ENCODE results near the gene SURF4.
"Not testable (repeated sequence)": the region's sequence is repeated elsewhere in the genome, so short reads cannot be mapped to it uniquely, and the experiment has no call there.

SURF4 gene

DNA sequence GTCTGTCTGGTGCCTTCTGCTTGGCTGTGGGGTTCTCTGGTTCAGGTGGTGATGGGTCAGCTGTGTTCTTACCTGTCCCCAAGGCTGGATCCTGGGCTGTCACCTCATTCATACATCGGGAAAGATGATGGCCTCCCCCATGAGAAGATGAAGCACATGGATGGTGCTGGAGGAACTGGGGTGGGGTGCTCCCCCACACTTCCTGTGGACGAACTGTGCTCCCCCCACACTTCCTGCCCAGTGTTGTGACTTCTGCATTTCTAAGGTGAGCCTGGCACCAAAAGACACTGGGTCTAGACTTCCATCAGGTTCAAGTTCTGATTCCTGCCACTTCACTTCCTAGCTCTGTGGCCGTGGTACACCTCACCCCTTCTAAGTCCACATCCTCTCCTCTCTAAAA is 35.6 kb downstream of the SURF4 start:
- peaks cover 45% of the 10 kb centered on the region for H3K36me3 Mint-ChIP-seq
- H3K4me1 Mint-ChIP-seq = peaks cover 48% of the 10 kb centered on the region
- no peak for DNase-seq
- CTCF ChIA-PET = interaction anchor here (0.8 to 1.8 kb wide), 2 partner anchors 8 to 10 kb away, joined by 3 to 6 read pairs; partner anchors contain the start of genes MED22 and RPL7A
- peak overlapping the region; percentile 67 for H3K27ac Mint-ChIP-seq
- no peaks in the 10 kb centered on the region for H3K9me3 Mint-ChIP-seq
- no peak overlapping the region for H3K4me3 Mint-ChIP-seq
- H3K27me3 Mint-ChIP-seq = no peaks in the 10 kb centered on the region

DNA sequence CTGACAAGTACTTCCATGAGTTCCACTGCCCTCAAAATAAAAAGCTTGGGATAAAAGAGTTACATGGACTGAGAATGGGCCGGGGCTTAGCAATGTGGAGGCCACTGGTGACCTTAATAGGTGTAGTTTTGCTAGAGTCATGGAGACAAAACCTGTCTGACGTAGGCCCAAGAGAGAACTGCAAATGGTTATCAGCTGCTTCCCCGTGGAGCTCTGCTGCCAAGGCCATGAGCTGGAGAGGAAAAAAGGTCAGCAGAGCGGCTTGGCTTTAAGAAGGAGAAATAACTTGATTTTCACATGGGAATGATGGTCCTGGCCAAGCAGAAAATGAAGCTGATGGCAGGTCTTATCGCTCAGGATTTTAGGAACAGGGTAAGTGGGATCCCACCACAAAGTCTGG is 36.2 kb downstream of the SURF4 start:
- Mint-ChIP-seq H3K9me3 (no peaks in the 10 kb centered on the region), H3K4me3 (no peak overlapping the region), H3K27ac (no peak overlapping the region), H3K4me1 (peaks cover 53% of the 10 kb centered on the region), H3K27me3 (no peaks in the 10 kb centered on the region), H3K36me3 (peaks cover 43% of the 10 kb centered on the region)
- no peak for DNase-seq
- CTCF ChIA-PET = interaction anchor here (0.7 to 1.8 kb wide), 4 partner anchors 9 to 144 kb away, joined by 3 to 6 read pairs (median 3); partner anchors contain the start of genes MED22 and RPL7A

DNA sequence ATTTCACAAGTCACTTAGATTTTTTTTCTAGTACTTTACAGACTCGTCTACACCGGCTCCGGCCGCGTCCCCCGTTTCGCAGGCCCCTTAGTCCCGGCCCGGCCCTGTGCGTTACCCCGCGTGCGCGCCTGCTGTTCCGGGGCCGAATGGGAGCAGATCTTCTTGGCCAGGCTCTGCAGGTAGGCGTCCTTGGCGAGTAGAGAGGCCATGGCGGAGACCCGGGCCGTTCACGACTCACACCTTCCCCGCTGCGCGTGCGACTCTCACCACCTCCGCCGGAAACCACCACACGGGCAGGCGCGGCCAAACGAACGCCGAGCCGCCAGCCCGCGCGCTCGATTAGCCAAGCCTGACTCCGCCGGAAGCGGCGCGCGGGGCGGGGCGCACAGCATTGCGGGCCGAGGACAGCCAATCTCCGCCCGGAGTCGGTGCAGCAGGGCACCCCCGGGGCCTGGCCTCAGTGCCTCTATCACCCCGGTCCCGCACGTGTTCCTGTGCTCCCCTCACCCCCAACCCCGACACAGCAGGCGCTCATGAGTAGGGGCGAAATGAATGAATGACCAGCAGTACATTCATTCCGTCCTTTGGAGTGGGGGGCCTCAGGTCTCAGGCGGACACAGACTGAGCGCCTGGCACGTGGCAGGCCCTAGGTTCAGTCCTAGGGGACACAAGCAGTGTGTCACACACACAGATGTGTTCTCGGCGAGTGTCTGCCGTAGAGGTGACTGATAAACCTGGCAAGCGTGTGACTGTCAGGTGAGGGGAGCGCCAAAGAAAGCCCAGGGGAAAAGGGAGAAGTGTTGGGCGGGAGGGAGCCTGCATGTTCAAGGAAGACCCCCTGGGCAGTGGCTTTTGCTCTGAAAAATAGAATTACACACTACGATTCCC is 39.7 kb downstream of the SURF4 start, which contains the start of gene SURF6:
Gene SURF6 (minus strand): TSS at position 265 of the 888 bp plus-strand sequence. CDS start 56 bp downstream, at position 209.
- Mint-ChIP-seq H3K9me3 (no peaks in the 10 kb centered on the region), H3K4me1 (peaks cover 63% of the 10 kb centered on the region), H3K4me3 (peak within 1 kb of the TSS; percentile 96), H3K27ac (peak within 1 kb of the TSS; percentile 96), H3K27me3 (no peaks in the 10 kb centered on the region), H3K36me3 (peaks cover 51% of the 10 kb centered on the region)
- CTCF ChIA-PET = interaction anchor here (1.4 to 3.5 kb wide), 2 partner anchors 97 to 150 kb away, joined by 3 to 12 read pairs; no protein-coding TSS in a partner anchor
- DNase-seq = peak; percentile 94

DNA sequence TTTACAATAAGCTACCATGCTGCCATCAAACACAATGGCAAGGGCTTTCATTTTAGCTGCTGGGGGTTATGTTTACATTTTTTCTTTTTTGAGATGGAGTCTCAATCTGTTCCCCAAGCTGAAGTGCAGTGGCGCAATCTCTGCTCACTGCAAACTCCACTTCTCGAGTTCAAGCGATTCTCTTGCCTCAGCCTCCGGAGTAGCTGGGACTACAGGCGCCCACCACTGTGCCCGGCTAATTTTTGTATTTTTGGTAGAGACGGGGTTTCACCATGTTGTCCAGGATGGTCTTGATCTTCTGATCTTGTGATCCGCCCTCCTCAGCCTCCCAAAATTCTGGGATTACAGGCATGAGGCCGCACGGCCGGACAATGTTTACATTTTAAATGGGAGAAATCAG is 41.0 kb downstream of the SURF4 start:
- not testable (repeated sequence) for H3K9me3 Mint-ChIP-seq, DNase-seq, H3K27me3 Mint-ChIP-seq
- peaks cover 50% of the 10 kb centered on the region for H3K4me1 Mint-ChIP-seq
- CTCF ChIA-PET = interaction anchor here (0.7 to 3.5 kb wide), 4 partner anchors 16 to 161 kb away, joined by 3 to 12 read pairs (median 4); no protein-coding TSS in a partner anchor
- peak overlapping the region; percentile 96 for H3K4me3 Mint-ChIP-seq
- peaks cover 46% of the 10 kb centered on the region for H3K36me3 Mint-ChIP-seq
- peak overlapping the region; percentile 96 for H3K27ac Mint-ChIP-seq

DNA sequence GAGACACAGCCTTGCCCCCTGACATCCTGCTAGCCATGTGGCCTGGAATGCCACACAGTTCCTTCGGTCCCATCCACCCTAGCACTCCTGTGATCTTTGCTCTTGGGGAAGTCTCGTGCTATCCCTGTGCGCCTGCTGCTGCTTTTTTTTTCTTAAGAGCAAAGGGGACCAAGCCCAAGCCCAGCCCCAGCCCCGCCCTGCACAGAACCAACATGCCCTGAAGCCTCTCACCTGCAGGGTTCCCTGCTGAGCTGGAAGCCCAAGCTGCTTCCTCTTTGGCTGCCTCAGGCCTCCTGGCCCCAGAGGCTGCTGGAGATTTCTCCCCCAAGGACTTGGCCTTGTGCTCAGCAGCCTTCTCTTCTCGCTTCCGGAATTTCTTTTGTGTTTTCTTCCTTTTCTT is 41.7 kb downstream of the SURF4 start:
- H3K36me3 Mint-ChIP-seq = peaks cover 41% of the 10 kb centered on the region
- peaks cover 44% of the 10 kb centered on the region for H3K4me1 Mint-ChIP-seq
- H3K4me3 Mint-ChIP-seq = peak overlapping the region; percentile 96

DNA sequence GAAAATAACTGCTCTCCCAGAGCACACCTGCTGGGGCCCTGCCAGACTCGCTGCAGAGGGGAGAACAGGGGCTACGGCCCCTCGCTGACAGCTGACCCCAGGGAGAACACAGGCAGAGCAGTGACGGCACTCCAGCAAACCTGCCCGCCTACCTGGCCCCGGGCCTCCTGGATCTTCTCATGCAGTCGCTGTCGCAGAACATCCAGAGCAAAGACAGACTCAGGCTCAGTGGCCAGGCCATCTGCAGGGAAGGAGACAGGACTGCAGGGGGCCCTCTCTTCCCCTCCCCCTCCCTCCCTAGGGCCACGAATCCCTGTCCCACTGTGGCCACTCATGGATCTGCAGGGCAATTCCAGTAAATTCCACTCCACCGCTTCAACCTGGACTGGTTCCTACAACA is 42.3 kb downstream of the SURF4 start:
- no peaks in the 10 kb centered on the region for H3K9me3 Mint-ChIP-seq
- CTCF ChIA-PET = interaction anchor here (3.5 kb wide), 1 partner anchor 147 kb away, joined by 12 read pairs; no protein-coding TSS in a partner anchor
- no peaks in the 10 kb centered on the region for H3K27me3 Mint-ChIP-seq
- DNase-seq = no peak
- H3K4me3 Mint-ChIP-seq = peak overlapping the region; percentile 18
- peaks cover 39% of the 10 kb centered on the region for H3K36me3 Mint-ChIP-seq
- peaks cover 38% of the 10 kb centered on the region for H3K4me1 Mint-ChIP-seq
- H3K27ac Mint-ChIP-seq = no peak overlapping the region

More for the DNA sequence above, 41.7 kb downstream of the SURF4 start:
- no peaks in the 10 kb centered on the region for H3K27me3 Mint-ChIP-seq
- H3K27ac Mint-ChIP-seq = no peak overlapping the region
- CTCF ChIA-PET = interaction anchor here (0.6 to 3.5 kb wide), 3 partner anchors 17 to 570 kb away, joined by 4 to 12 read pairs (median 6); no protein-coding TSS in a partner anchor
- no peaks in the 10 kb centered on the region for H3K9me3 Mint-ChIP-seq
- no peak for DNase-seq

DNA sequence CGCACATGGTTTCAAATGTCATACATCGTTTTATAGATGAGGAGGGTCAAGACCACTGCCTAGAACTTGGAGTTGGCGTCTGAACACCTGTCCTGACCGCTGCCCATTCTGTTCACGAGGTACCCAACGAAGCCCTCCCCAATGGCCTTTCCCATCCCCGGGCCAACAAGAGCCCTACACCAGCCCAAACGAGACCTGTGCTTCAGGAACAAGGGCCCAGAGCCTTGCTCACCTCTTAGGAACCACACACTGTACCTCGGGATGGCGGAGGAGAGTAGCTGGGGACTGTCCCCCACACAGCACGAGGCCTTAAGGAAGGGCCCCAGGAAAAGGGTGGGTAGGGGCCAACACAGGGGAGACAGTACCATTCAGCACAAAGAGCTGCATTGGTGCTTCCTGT is 42.8 kb downstream of the SURF4 start:
- Mint-ChIP-seq H3K9me3 (no peaks in the 10 kb centered on the region), H3K36me3 (peaks cover 38% of the 10 kb centered on the region), H3K4me1 (peaks cover 38% of the 10 kb centered on the region), H3K27me3 (no peaks in the 10 kb centered on the region), H3K4me3 (peak overlapping the region; percentile 18), H3K27ac (no peak overlapping the region)
- DNase-seq = no peak
- CTCF ChIA-PET = interaction anchor here (3.5 kb wide), 1 partner anchor 146 kb away, joined by 12 read pairs; no protein-coding TSS in a partner anchor

DNA sequence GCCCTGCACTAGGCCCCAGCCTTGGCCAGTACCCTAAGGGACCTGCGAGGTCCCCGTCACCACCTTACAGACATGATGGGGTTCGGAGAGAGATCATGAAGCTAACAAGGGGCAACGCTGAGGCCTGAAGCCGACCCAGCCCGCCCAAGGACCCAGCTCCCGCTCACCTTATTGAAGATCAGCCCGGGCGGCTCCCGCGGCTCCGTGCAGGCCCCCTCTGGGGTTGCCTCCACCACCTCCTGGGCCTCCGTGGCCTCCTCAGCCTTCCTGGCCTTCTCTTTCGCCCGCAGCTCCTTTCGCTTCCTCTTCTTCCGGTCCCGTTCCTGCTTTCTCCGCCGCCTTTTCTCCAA is 43.5 kb downstream of the SURF4 start:
- CTCF ChIA-PET = interaction anchor here (3.5 kb wide), 1 partner anchor 146 kb away, joined by 12 read pairs; no protein-coding TSS in a partner anchor
- H3K4me3 Mint-ChIP-seq = no peak overlapping the region
- peaks cover 35% of the 10 kb centered on the region for H3K4me1 Mint-ChIP-seq
- no peak overlapping the region for H3K27ac Mint-ChIP-seq
- DNase-seq = no peak
- peaks cover 34% of the 10 kb centered on the region for H3K36me3 Mint-ChIP-seq
- no peaks in the 10 kb centered on the region for H3K27me3 Mint-ChIP-seq
- no peaks in the 10 kb centered on the region for H3K9me3 Mint-ChIP-seq

DNA sequence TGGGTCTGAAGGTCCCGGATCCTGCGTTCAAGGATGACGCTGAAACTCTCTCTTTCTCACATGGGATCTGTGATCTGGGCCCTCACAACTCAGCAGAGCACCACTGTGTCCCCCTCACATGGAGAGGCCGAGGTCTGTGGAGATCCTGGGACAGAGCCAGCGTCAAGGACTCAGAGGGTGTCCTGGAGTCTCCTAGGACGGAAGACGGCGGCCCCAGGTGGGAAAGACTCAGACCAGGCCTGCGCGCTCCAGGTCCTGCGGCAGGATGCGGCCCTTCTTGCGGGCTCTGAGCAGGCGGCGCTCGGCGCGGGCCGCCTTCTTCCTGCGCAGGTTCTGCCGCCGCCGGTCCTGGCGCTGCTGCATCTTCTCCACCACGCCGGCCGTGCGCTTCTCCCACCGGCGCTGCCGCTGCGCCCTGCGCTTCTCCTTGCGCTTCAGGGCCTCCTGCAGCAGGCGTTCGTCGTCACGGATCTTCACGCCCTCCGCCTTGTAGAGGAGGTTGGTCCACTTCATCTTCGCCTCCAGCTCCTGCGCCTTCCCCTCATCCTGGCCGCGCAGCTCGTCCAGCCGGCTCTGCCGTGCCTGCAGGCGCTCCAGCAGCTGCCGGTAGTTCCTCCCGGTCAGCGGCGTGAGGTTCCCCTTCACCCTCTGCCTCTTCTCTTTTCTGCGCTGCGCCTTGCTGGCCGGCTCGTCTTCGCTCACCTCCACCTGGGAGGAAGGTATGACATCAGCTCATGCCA is 44.0 kb downstream of the SURF4 start:
- Mint-ChIP-seq H3K36me3 (peaks cover 34% of the 10 kb centered on the region), H3K4me1 (peaks cover 32% of the 10 kb centered on the region), H3K4me3 (no peak overlapping the region), H3K9me3 (no peaks in the 10 kb centered on the region), H3K27me3 (no peaks in the 10 kb centered on the region), H3K27ac (no peak overlapping the region)
- CTCF ChIA-PET = interaction anchor here (4.1 kb wide), 1 partner anchor 145 kb away, joined by 20 read pairs; no protein-coding TSS in a partner anchor
- no peak for DNase-seq

DNA sequence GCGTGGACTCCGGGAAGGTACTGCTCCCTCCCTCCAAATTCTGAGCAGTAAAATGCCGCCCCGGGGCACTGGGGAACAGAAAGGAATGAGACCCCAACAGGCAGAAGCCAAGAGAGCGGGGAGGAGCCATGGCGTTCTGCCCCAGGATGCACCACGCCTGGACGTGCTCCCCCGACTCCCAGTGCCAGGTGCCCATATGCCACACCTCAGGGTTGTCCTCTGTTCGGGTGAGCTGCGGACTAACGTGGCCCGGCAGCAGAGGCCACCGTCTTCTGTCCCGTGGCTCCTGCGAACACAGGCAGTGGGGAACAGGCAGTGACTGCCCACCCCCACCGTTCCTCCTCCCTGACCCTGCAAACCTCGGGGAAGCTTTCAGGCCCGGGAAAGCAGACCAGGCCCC is 44.6 kb downstream of the SURF4 start:
- Mint-ChIP-seq H3K36me3 (peaks cover 34% of the 10 kb centered on the region), H3K4me1 (peaks cover 26% of the 10 kb centered on the region), H3K27ac (no peak overlapping the region), H3K9me3 (no peaks in the 10 kb centered on the region), H3K27me3 (no peaks in the 10 kb centered on the region), H3K4me3 (no peak overlapping the region)
- DNase-seq = no peak
- CTCF ChIA-PET = interaction anchor here (2.4 to 4.1 kb wide), 2 partner anchors 39 to 145 kb away, joined by 7 to 20 read pairs; no protein-coding TSS in a partner anchor

DNA sequence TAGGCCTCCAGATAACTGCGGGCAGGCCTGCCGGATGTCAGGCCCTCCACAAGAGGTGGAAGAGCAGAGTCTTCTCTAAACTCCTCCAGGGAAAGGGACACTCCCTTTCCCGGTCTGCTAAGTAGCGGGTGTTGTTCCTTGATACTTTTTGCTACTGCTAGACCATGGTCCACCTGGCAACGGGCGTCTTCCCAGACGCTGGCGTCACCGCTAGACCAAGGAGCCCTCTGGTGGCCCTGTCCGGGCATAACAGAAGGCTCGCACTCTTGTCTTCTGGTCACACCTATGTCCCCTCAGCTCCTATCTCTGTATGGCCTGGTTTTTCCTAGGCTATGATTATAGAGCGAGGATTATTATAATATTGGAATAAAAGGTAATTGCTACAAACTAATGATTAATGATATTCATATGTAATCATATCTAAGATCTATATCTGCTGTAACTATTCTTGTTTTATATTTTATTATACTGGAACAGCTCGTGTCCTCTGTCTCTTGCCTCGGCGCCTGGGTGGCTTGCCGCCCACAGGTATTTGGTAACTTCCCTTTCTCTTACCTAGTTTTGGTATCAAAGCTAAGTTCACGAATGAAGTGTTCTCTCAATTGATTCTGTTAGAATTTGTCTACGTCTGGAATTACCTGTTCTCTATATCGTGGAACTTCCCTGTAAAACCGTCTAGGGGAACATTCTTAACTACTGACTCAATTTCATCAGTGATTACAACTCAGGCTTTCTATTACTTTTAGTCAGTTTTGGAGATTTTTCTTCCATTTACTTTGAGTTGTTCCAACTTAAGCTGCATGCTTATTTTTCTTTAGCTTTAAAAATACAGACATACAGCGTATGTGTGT is 46.3 kb downstream of the SURF4 start:
- H3K27me3 Mint-ChIP-seq, H3K4me3 Mint-ChIP-seq, H3K9me3 Mint-ChIP-seq, H3K27ac Mint-ChIP-seq, DNase-seq: not testable (repeated sequence)
- H3K4me1 Mint-ChIP-seq = peaks cover 13% of the 10 kb centered on the region
- CTCF ChIA-PET = interaction anchor here (0.5 to 4.1 kb wide), 5 partner anchors 11 to 182 kb away, joined by 3 to 20 read pairs (median 6); no protein-coding TSS in a partner anchor
- H3K36me3 Mint-ChIP-seq = peaks cover 34% of the 10 kb centered on the region

DNA sequence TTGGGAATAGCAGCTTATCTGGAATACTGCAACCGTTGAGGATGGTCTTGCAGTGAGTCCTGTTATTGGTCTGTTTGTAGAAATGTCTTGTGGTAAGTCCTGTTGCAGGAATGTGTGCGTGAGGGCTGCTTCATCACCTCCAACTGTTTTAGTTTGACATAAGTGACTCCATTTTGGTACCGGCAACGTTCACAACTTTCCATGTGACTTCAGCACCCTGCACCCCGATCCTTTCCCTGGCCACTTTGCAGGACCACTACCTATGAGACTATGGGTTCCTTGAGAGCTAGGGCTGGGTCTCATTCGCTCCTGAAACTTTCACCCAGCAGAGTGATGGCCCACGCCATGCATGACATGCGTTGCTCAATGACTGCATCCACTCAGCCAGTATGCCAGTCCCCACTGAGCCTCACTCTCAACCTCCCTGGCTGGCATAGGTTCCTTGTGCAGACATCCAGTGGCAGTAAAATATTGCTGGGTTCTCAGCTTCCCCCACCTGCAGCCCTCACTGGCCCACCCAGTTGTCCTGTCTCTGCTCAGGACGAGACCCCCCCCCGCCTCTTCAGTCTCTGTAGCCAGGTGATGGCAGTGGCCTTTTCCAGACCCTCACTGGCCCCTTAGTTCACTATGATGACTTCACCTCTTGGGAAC is 47.9 kb downstream of the SURF4 start:
- Mint-ChIP-seq H3K4me1 (no peaks in the 10 kb centered on the region), H3K4me3 (no peak overlapping the region), H3K27me3 (no peaks in the 10 kb centered on the region), H3K9me3 (no peaks in the 10 kb centered on the region), H3K27ac (no peak overlapping the region), H3K36me3 (peaks cover 23% of the 10 kb centered on the region)
- DNase-seq = no peak
- CTCF ChIA-PET = interaction anchor here (4.1 kb wide), 1 partner anchor 141 kb away, joined by 20 read pairs; no protein-coding TSS in a partner anchor

DNA sequence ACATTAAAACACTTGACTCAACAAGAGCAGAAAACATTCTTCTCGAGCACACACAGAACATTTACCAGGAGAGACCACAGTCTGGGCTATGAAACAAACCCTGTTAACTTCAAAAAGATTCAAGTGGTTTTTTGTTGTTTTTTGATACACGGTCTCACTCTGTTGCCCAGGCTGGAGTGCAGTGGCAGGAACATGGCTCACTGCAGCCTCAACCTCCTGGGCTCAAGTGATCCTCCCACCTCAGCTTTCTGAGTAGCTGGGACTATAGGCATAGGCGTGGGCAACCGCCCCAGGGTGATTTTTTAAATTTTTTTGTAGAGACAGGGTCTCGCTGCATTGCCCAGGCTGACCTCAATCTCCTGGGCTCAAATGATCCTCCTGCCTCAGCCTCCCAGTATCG is 48.8 kb downstream of the SURF4 start:
- H3K27ac Mint-ChIP-seq, CTCF ChIA-PET, H3K4me1 Mint-ChIP-seq: not testable (repeated sequence)

More for the DNA sequence above, 48.8 kb downstream of the SURF4 start:
- not testable (repeated sequence) for H3K4me3 Mint-ChIP-seq, H3K9me3 Mint-ChIP-seq, H3K27me3 Mint-ChIP-seq, DNase-seq
- peaks cover 17% of the 10 kb centered on the region for H3K36me3 Mint-ChIP-seq
